PC-9 (cell line): ENCODE measurements around the gene STYXL1. TPM values are rescaled to one million over a fixed set of nuclear protein-coding genes. Genes with fewer than 3 reads are reported as not detected.

ENCODE experiments used
- BruUV-seq: library from RNA; stranded (reverse); fragments of 400-500 nt; replicated peaks from 2 replicates; lab custom pipeline; 2021; lab: Mats Ljungman, UMichigan
- CTCF ChIA-PET: fragments of 300-600 bp; sonication (Branson Sonifier 250); formaldehyde crosslinking; loops from one replicate; lab custom pipeline; 2022; ENCODE audit warnings: antibody characterized with exemption; lab: Charles Lee
- POLR2A ChIA-PET: fragments of 300-600 bp; sonication (Branson Sonifier 250); formaldehyde crosslinking; loops from one replicate; lab custom pipeline; 2022; ENCODE audit warnings: antibody characterized with exemption; ENCODE audit not compliant: unreplicated experiment; lab: Charles Lee
- DNase-seq, 2 experiments: peaks; one replicate each; pipeline versions ENCODE4 v3.0.0 to v3.0.0-alpha.2; 2015 to 2022; ENCODE audit warnings: mixed read lengths in 1 of 2
- H2AFZ ChIP-seq: fragments of 200-600 bp; sonication (generic); 2 replicates; pipeline ENCODE4 v1.8.1; 2017; ENCODE audit warnings: antibody characterized with exemption
- H3F3A ChIP-seq: fragments of 200-600 bp; sonication (generic); 2 replicates; pipeline ENCODE4 v1.8.1; 2017; ENCODE audit warnings: antibody characterized with exemption, mild to moderate bottlenecking, low read depth; ENCODE audit not compliant: insufficient read depth
- H3K27ac ChIP-seq: fragments of 200-600 bp; sonication (generic); 2 replicates; pipeline ENCODE4 v1.6.1; 2016; ENCODE audit warnings: mixed run types
- H3K27me3 ChIP-seq: fragments of 200-600 bp; sonication (generic); 2 replicates; pipeline ENCODE4 v1.6.1; 2016; ENCODE audit warnings: low read depth, mixed run types; ENCODE audit not compliant: insufficient read depth
- H3K36me3 ChIP-seq: fragments of 200-600 bp; sonication (generic); 2 replicates; pipeline ENCODE4 v1.6.1; 2016; ENCODE audit warnings: low read depth, mixed run types
- H3K4me1 ChIP-seq: fragments of 200-600 bp; sonication (generic); replicated peaks from 2 replicates; pipeline ENCODE4 v1.6.1; 2016; ENCODE audit warnings: mixed run types; ENCODE audit not compliant: insufficient read depth
- H3K4me2 ChIP-seq: fragments of 200-600 bp; sonication (generic); 2 replicates; pipeline ENCODE4 v1.6.1; 2017; ENCODE audit warnings: mixed run types
- H3K4me3 ChIP-seq: fragments of 200-600 bp; sonication (generic); 2 replicates; pipeline ENCODE4 v1.6.1; 2016; ENCODE audit warnings: mixed run types
- H3K79me2 ChIP-seq: fragments of 200-600 bp; sonication (generic); 2 replicates; pipeline ENCODE4 v1.6.1; 2017; ENCODE audit warnings: low read depth, mixed run types
- H3K9me2 ChIP-seq: fragments of 200-600 bp; sonication (generic); 2 replicates; pipeline ENCODE4 v1.8.1; 2017; ENCODE audit warnings: mild to moderate bottlenecking; ENCODE audit not compliant: insufficient read depth
- H3K9me3 ChIP-seq: fragments of 200-600 bp; sonication (generic); 2 replicates; pipeline ENCODE4 v1.8.1; 2016; ENCODE audit warnings: low read depth; ENCODE audit not compliant: insufficient read depth
- H4K20me1 ChIP-seq: fragments of 200-600 bp; sonication (generic); 2 replicates; pipeline ENCODE4 v1.8.1; 2017; ENCODE audit not compliant: insufficient read depth
- CTCF ChIP-seq: fragments of 200-600 bp; sonication (generic); conservative IDR thresholded peaks from 2 replicates; pipeline ENCODE4 v1.6.1; 2017; ENCODE audit warnings: mixed run types, antibody characterized with exemption, mild to moderate bottlenecking, moderate library complexity
- EZH2 ChIP-seq: fragments of 200-600 bp; sonication (generic); IDR thresholded peaks from 2 replicates; pipeline ENCODE4 v1.8.0; 2017; ENCODE audit warnings: antibody characterized with exemption, low read depth
- intact Hi-C: fragments of 100-400 bp; cut with micrococcal nuclease; formaldehyde crosslinking; loops from one replicate; pipeline ENCODE4 v1.10.0; 2022; ENCODE audit not compliant: unreplicated experiment
- total RNA-seq: library from RNA; stranded (reverse); gene quantifications from 2 replicates; pipeline ENCODE4 v1.2.3, GENCODE V29; 2021

The STYXL1 gene
- total RNA-seq, 1 experiment from 2014 or later = 77.7 TPM

GRCh38 chr7:75967055-75967454 lies 80.7 kb downstream of the STYXL1 start:
- DNase-seq = no peak
- TF ChIP-seq EZH2 = no peak
- TF ChIP-seq CTCF = no peak
- Histone ChIP-seq H3K36me3 (no peaks in the 10 kb centered on the region), H3K9me3 (no peaks in the 10 kb centered on the region), H3K4me1 (no peaks in the 10 kb centered on the region), H3K27me3 (no peaks in the 10 kb centered on the region), H3F3A (no peaks in the 10 kb centered on the region), H2AFZ (no peak overlapping the region), H3K4me3 (no peak overlapping the region), H3K79me2 (no peaks in the 10 kb centered on the region), H3K9me2 (no peaks in the 10 kb centered on the region), H4K20me1 (no peaks in the 10 kb centered on the region), H3K27ac (no peak overlapping the region), H3K4me2 (no peak overlapping the region)
- ChIA-PET CTCF (no interaction called here), POLR2A (no interaction called here)
- intact Hi-C loops = no loop called here
- no TSS peak for BruUV-seq

- no peak for TF ChIP-seq CTCF
- TF ChIP-seq EZH2 = no peak
- BruUV-seq = no TSS peak
- ChIA-PET CTCF (no interaction called here), POLR2A (no interaction called here)
- Histone ChIP-seq H3K36me3 (no peaks in the 10 kb centered on the region), H3K79me2 (no peaks in the 10 kb centered on the region), H3K27ac (no peak overlapping the region), H3K27me3 (no peaks in the 10 kb centered on the region), H3K9me3 (no peaks in the 10 kb centered on the region), H2AFZ (no peak overlapping the region), H4K20me1 (no peaks in the 10 kb centered on the region), H3F3A (no peaks in the 10 kb centered on the region), H3K4me2 (no peak overlapping the region), H3K9me2 (no peaks in the 10 kb centered on the region), H3K4me1 (no peaks in the 10 kb centered on the region), H3K4me3 (no peak overlapping the region)
- intact Hi-C loops = no loop called here
- DNase-seq = no peak
These were observed 81.4 kb downstream of the STYXL1 start for GRCh38 chr7:75966190-75966961.

DNA sequence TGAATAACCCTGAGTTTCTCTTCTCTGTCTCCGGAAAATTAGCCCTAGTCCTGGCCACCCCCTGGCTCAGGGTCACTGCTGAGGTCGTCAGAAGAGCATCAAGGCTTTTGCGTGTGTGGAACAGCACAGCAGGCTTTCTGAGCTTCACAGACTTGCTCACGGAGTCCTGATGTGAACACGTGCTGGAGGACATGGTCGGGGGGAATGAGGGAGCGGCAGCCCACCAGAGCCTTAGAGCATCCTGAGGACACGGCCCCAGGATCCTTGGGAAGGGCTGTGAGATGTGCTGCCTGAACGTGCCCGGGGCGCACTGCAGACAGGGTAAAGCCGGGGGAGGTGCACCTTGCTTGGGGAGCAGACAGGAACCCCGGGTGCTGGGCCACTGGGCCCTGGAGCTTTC lies 82.2 kb downstream of the STYXL1 start:
- CTCF ChIA-PET = no interaction called here
- TF ChIP-seq EZH2 = no peak
- TF ChIP-seq CTCF = no peak
- Histone ChIP-seq H3K4me2 (no peak overlapping the region), H3F3A (no peaks in the 10 kb centered on the region), H3K9me2 (no peaks in the 10 kb centered on the region), H3K27ac (no peak overlapping the region), H3K36me3 (no peaks in the 10 kb centered on the region), H3K79me2 (no peaks in the 10 kb centered on the region), H3K4me1 (no peaks in the 10 kb centered on the region), H3K4me3 (no peak overlapping the region), H2AFZ (no peak overlapping the region), H4K20me1 (no peaks in the 10 kb centered on the region), H3K9me3 (no peaks in the 10 kb centered on the region), H3K27me3 (no peaks in the 10 kb centered on the region)
- intact Hi-C loops = no loop called here
- DNase-seq = no peak
- POLR2A ChIA-PET = no interaction called here
- BruUV-seq = no TSS peak
